Measurements from ENCODE around the gene PPP2R2C.

DNA sequence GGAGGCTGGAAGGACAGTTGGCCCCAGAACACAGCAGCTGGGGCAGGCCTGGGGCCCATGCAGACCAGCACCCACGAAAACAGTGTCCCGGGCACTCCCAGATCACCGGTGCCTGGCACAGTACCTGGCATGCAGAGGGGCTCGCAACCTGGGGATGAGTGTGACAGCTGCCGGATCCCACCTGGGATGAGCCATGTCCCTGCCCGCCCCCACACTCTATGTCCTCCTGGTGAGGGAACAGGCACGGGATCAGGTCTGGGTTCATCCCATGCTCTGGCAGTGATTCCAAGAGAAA is 22.8 kb upstream of the PPP2R2C start:
- TF ChIP-seq POLR2AphosphoS5 (IDR thresholded peaks at IDR 0.05; ENCODE audit: low read depth, low read length) (no peak), TAF1 (IDR thresholded peaks at IDR 0.05; ENCODE audit: low read depth, low read length) (no peak)
